Fibroblast of lung (primary cell): ENCODE data around the gene RIN2. TPM values are rescaled to one million over a fixed set of nuclear protein-coding genes. Genes with fewer than 3 reads are reported as not detected.

Experiments
- DNase-seq, 2 donors: peaks; one replicate each; pipeline versions ENCODE4 v3.0.0 to v3.0.0-alpha.2; 2010; ENCODE audit warnings: low read depth in 2 of 2
- H2AFZ ChIP-seq: 2 replicates; pipeline ENCODE4 v1.5.1; 2012; ENCODE audit warnings: low read length, control low read depth, inconsistent platforms
- H3K27ac ChIP-seq: 2 replicates; pipeline ENCODE4 v1.5.1; 2011; ENCODE audit warnings: low read length, control low read depth; ENCODE audit not compliant: insufficient read depth
- H3K27me3 ChIP-seq: 2 replicates; pipeline ENCODE4 v1.5.1; 2011; ENCODE audit warnings: mild to moderate bottlenecking, low read length; ENCODE audit not compliant: control insufficient read depth, insufficient read depth
- H3K36me3 ChIP-seq: 2 replicates; pipeline ENCODE4 v1.5.1; 2011; ENCODE audit warnings: low read length; ENCODE audit not compliant: control insufficient read depth, insufficient read depth
- H3K4me1 ChIP-seq: 2 replicates; pipeline ENCODE4 v1.5.1; 2011; ENCODE audit warnings: low read length; ENCODE audit not compliant: control insufficient read depth, insufficient read depth; ENCODE audit errors: extremely low read depth
- H3K4me2 ChIP-seq: 2 replicates; pipeline ENCODE4 v1.5.1; 2011; ENCODE audit warnings: low read length, control low read depth; ENCODE audit not compliant: insufficient read depth; ENCODE audit errors: extremely low read depth
- H3K4me3 ChIP-seq, 4 experiments: fragments of 200-600 bp in 1 of 4; sonication (generic) in 1 of 4; replicated peaks in 1 of 4; 2 replicates each; pipeline ENCODE4 v1.5.1; 2011 to 2016; ENCODE audit warnings: low read length in 4 of 4, low read depth in 3 of 4, mild to moderate bottlenecking in 3 of 4, control low read depth in 2 of 4, inconsistent platforms in 1 of 4, mixed read lengths in 1 of 4; ENCODE audit not compliant: insufficient read depth in 1 of 4; ENCODE audit errors: control extremely low read depth in 1 of 4
- H3K79me2 ChIP-seq: 2 replicates; pipeline ENCODE4 v1.5.1; 2012; ENCODE audit warnings: mild to moderate bottlenecking, low read length, inconsistent platforms; ENCODE audit not compliant: control insufficient read depth, insufficient read depth
- H3K9ac ChIP-seq: 2 replicates; pipeline ENCODE4 v1.5.1; 2011; ENCODE audit warnings: mild to moderate bottlenecking, low read length, control low read depth; ENCODE audit not compliant: insufficient read depth
- H3K9me3 ChIP-seq: 2 replicates; pipeline ENCODE4 v1.5.1; 2012; ENCODE audit warnings: low read depth, low read length; ENCODE audit not compliant: control insufficient read depth, insufficient read depth
- H4K20me1 ChIP-seq: 2 replicates; pipeline ENCODE4 v1.5.1; 2011; ENCODE audit warnings: low read length; ENCODE audit not compliant: control insufficient read depth, insufficient read depth; ENCODE audit errors: extremely low read depth
- EZH2 ChIP-seq: IDR thresholded peaks from 2 replicates; pipeline ENCODE4 v1.5.1; 2012; ENCODE audit warnings: low read length, control low read depth, mild to moderate bottlenecking; ENCODE audit errors: missing control alignments
- polyA plus RNA-seq, 2 donors: library from polyadenylated mRNA; depleted of rRNA in 1 of 2; stranded (reverse) in 1 of 2; unstranded in 1 of 2; fragments of >200 nt; gene quantifications; 2 replicates each; pipeline ENCODE4 v1.2.1, GENCODE V29; 2011 to 2012; ENCODE audit warnings: missing spikeins in 1 of 2
- total RNA-seq: library from RNA; depleted of rRNA; stranded (reverse); fragments of >200 nt; gene quantifications from 2 replicates; pipeline ENCODE4 v1.2.1, GENCODE V29; 2014
- TF ChIP-seq, protein P1 (sequence below), 2 donors: IDR thresholded peaks in 1 of 2; conservative IDR thresholded peaks in 1 of 2; 1 replicate in 1 of 2; 2 replicates in 1 of 2; pipeline ENCODE4 v1.5.1; 2011 to 2012; ENCODE audit warnings: low read length in 2 of 2, control low read depth in 1 of 2, inconsistent platforms in 1 of 2, low read depth in 1 of 2, mild to moderate bottlenecking in 1 of 2

Gene RIN2
- total and polyA plus RNA-seq, 2 donors (not counting 1 experiment from before 2014, with no cell fraction given), result 30.2 to 61.4 TPM

- no peaks in the 10 kb centered on the region for H3K27me3 ChIP-seq
- H3K36me3 ChIP-seq, result no peaks in the 10 kb centered on the region
- no peaks in the 10 kb centered on the region for H4K20me1 ChIP-seq
- no peaks in the 10 kb centered on the region for H3K79me2 ChIP-seq
- no peak for DNase-seq
- peaks cover 5% of the 10 kb centered on the region for H3K4me1 ChIP-seq
- H2AFZ ChIP-seq, result peak overlapping the region; percentile 22
- no peaks in the 10 kb centered on the region for H3K9me3 ChIP-seq
- TF ChIP-seq, protein P1, sequence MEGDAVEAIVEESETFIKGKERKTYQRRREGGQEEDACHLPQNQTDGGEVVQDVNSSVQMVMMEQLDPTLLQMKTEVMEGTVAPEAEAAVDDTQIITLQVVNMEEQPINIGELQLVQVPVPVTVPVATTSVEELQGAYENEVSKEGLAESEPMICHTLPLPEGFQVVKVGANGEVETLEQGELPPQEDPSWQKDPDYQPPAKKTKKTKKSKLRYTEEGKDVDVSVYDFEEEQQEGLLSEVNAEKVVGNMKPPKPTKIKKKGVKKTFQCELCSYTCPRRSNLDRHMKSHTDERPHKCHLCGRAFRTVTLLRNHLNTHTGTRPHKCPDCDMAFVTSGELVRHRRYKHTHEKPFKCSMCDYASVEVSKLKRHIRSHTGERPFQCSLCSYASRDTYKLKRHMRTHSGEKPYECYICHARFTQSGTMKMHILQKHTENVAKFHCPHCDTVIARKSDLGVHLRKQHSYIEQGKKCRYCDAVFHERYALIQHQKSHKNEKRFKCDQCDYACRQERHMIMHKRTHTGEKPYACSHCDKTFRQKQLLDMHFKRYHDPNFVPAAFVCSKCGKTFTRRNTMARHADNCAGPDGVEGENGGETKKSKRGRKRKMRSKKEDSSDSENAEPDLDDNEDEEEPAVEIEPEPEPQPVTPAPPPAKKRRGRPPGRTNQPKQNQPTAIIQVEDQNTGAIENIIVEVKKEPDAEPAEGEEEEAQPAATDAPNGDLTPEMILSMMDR (conservative IDR thresholded peaks at IDR 0.05 in 1 of 2, IDR thresholded peaks at IDR 0.05 in 1 of 2; ENCODE audit: low read depth in 1 of 2, low read length in 2 of 2), result no peak
- TF ChIP-seq EZH2, result no peak
- H3K9ac ChIP-seq, result peak overlapping the region; percentile 80
- peak overlapping the region; percentile 38 for H3K4me2 ChIP-seq
- H3K4me3 ChIP-seq, result peak overlapping the region; percentile 80 to 89 (median 82)
- peak overlapping the region; percentile 72 for H3K27ac ChIP-seq
Measured at GRCh38 chr20:19756761-19757486, 1.1 kb upstream of the RIN2 start.

DNA sequence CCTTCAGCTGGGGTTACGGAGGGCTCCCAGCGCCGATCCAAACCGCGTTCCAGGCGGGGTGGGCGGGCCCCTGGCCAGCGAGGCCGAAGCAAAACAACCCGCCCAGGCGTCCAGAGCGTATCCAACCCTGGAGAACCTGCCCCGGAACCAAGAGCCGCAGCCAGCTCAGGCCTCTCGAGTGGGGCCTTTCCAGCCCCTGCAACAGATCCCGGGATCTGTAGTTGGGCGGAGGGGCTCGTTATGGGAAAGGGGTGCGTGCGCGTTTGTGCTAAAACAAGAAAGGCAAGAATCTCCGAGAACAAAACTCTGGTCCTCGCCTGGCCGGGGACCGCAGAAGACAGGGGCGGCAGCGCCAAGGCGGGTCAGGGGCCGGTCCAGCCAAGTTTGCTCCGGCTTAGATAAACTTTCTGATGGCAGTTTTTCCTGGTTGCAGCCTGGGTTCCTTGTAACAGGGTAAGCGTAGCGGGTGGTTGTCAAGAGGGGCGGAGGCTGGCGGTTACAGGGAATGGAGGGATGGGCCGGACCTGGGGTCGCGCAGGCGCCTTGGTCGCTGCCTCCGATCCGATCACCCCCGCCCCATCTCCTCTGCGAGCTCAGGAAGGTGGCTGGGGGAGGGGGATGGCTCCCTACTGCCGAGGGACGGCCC lies 448 bp upstream of the RIN2 start:
- Histone ChIP-seq H2AFZ (peak overlapping the region; percentile 22), H3K9ac (peak overlapping the region; percentile 80), H3K4me3 (peak overlapping the region; percentile 80 to 89 (median 82)), H3K27me3 (no peaks in the 10 kb centered on the region), H3K36me3 (no peaks in the 10 kb centered on the region), H3K4me1 (peaks cover 5% of the 10 kb centered on the region), H3K79me2 (no peaks in the 10 kb centered on the region), H3K9me3 (no peaks in the 10 kb centered on the region), H3K4me2 (peak overlapping the region; percentile 88), H4K20me1 (no peaks in the 10 kb centered on the region), H3K27ac (peak overlapping the region; percentile 72)
- no peak for TF ChIP-seq EZH2
- TF ChIP-seq, protein P1 (conservative IDR thresholded peaks at IDR 0.05 in 1 of 2, IDR thresholded peaks at IDR 0.05 in 1 of 2; ENCODE audit: low read depth in 1 of 2, low read length in 2 of 2), result no peak
- peak; percentile 87 to 88 for DNase-seq

- H3K36me3 ChIP-seq, result no peaks in the 10 kb centered on the region
- no peaks in the 10 kb centered on the region for H3K79me2 ChIP-seq
- peak overlapping the region; percentile 80 to 89 (median 82) for H3K4me3 ChIP-seq
- DNase-seq, result peak; percentile 31 to 37
- peak overlapping the region; percentile 80 for H3K9ac ChIP-seq
- peaks cover 5% of the 10 kb centered on the region for H3K4me1 ChIP-seq
- H3K27me3 ChIP-seq, result no peaks in the 10 kb centered on the region
- H2AFZ ChIP-seq, result peak overlapping the region; percentile 34
- no peaks in the 10 kb centered on the region for H3K9me3 ChIP-seq
- H3K27ac ChIP-seq, result peak overlapping the region; percentile 72
- no peak for TF ChIP-seq EZH2
- TF ChIP-seq, protein P1 (conservative IDR thresholded peaks at IDR 0.05 in 1 of 2, IDR thresholded peaks at IDR 0.05 in 1 of 2; ENCODE audit: low read depth in 1 of 2, low read length in 2 of 2), result no peak
- peak overlapping the region; percentile 95 for H3K4me2 ChIP-seq
- H4K20me1 ChIP-seq, result no peaks in the 10 kb centered on the region
Measured at GRCh38 chr20:19758501-19759331, 658 bp downstream of the RIN2 start.
